ENCODE data around the gene ISCU.

Gene ISCU

GRCh38 chr12:108562348-108563135 is at the start of gene ISCU:
TSS of gene ISCU (plus strand) at chr12:108562596. CDS start at chr12:108562623, 27 bp downstream.
- peak; percentile 96 for DNase-seq

DNA sequence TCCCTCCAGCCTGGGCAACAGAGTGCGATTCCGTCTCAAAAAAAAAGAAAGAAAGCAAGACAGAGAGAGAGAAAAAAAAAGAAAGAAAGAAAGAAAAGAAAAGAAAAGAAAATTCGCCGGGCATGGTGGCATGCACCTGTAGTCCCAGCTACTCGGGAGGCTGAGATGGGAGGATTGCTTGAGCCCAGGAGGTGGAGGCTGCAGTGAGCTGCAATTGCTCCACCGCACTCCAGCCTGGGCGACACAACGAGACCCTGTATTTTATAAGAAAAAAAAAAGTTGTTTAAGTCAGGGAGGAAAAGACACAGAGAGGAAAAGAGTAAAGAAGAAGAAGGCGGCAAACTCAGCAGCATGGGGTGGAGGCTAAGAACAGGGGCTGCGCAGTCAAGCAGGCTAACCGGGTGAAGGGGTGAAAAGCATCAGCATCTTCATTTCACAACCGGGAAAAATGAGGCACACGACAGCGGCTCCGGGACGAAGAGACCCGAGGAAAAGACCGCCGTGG is 47.9 kb upstream of the ISCU start:
- no peak for DNase-seq

GRCh38 chr12:108514973-108515814 is 47.2 kb upstream of the ISCU start, which contains the start of gene FICD:
TSS of gene FICD (plus strand) at chr12:108515277. CDS start at chr12:108516973, 1,696 bp downstream.
- peak; percentile 99 for DNase-seq

- no peak for DNase-seq
Measured at GRCh38 chr12:108515916-108516315, 46.5 kb upstream of the ISCU start.

GRCh38 chr12:108516511-108517275 is 45.7 kb upstream of the ISCU start:
- DNase-seq, result peak; percentile 7

- DNase-seq, result no peak
Measured at GRCh38 chr12:108517288-108518100, 44.9 kb upstream of the ISCU start.

DNA sequence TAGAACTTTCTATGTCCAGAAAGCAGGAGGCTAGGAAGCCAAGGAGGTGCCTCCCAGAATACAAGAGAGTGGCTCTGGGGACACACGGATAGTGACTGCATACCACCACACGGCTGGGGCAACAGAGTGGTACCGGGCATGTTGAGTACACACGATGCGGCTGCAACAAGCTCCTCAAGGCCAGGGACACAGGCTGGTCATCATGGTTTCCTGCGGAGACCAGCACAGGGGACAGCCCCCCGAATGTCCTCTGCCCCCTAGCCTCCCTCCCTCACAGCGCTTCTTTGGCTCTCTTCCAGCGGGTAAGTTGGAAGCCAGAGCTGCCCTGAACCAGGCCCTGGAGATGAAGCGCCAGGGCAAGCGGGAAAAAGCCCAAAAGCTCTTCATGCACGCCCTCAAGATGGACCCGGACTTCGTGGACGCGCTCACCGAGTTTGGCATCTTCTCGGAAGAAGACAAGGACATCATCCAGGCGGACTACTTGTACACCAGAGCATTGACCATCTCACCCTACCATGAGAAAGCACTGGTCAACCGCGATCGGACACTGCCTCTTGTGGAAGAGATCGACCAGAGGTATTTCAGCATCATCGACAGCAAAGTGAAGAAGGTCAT is 44.2 kb upstream of the ISCU start:
- no peak for DNase-seq

- DNase-seq, result no peak
Measured at GRCh38 chr12:108518716-108519496, 43.5 kb upstream of the ISCU start.

- no peak for DNase-seq
Measured at GRCh38 chr12:108519558-108519957, 42.8 kb upstream of the ISCU start.

GRCh38 chr12:108523365-108523764 is 39.0 kb upstream of the ISCU start:
- DNase-seq, result no peak

- no peak for DNase-seq
Measured at GRCh38 chr12:108525681-108526080, 36.7 kb upstream of the ISCU start.

GRCh38 chr12:108526482-108527165 is 35.8 kb upstream of the ISCU start:
- DNase-seq, result no peak

DNA sequence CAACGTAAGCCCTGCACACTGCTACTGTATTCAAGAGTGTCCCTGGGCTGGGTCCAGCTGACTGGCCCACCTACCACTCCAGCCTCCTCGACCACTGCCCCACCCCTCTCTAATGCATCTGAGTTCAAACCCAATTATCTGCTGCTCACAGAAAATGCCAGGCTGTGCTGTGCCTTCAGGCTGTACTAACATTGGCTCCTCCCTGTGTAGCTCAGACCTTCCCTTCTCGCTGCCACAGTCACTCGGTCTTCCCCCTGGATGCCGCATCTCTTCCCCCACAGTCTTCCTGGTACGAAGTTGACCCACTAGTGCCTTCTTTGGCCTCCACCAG is 35.3 kb upstream of the ISCU start:
- DNase-seq, result no peak

DNA sequence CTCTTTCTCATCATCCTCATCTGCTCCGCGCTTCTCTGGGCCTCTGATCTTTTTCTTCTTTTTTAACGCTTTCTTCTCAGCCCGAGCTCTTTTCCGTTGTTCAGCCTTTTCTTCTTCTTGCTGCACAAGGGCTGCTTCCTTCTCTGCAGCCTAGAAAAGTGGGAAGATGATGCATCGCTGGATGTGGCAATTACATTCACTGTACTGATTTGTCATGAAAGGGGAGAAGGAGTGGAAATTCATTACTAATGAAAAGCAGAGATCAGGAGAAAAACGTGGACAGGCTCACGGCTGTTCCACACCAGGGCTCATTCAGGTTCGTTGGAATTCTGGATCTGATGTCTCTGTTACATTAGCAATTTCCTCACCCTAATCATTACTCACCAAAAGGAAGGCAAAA is 32.2 kb upstream of the ISCU start:
- DNase-seq, result no peak

GRCh38 chr12:108531929-108532848 is 30.2 kb upstream of the ISCU start:
- peak; percentile 30 for DNase-seq

- no peak for DNase-seq
Measured at GRCh38 chr12:108538146-108538545, 24.2 kb upstream of the ISCU start.

DNA sequence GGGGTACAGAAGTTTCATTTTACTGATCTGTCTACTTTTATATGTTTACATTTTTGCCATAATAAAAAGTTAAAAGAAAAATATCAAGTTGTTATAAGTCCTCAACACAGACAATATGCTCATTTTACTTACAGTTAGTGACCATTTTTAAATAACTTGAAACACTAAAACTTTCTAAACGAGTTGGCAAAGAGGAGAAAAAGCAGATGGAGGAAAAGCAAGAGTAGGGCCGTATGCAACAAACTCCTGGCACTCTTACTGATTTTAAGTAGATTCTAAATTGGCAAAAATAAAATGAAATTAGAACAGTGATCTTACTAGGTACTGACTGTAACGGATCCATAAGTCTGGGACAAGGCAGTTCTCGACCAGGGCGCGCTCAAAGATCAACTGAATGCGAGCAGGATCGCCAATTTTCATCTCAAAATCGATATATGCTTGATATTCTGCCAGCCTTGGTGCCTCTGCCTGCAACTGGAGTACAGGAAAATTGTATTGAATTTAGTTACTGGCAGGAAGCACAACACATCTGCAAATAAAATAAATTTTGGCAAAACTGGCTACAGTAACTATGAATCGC is 23.7 kb upstream of the ISCU start:
- no peak for DNase-seq

- no peak for DNase-seq
Measured at GRCh38 chr12:108542320-108542719, 20.1 kb upstream of the ISCU start.

DNA sequence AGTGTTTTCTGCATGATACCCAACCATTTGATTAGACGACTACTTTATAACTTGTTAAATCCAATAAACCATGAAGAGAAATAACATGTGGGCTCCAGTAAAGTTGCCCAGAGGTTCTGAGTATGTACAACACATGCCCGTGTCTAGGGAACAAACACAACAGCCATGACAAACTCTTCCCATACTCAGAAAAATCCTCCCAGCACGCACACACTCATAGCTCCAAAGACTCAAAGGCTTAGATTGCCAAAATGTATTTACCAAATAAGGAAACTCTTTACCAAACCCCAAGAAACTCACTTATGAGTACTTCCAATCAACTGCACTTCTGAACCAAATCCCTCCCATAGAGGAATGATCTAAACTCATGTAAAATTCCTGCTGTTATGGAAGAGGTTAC is 18.7 kb upstream of the ISCU start:
- no peak for DNase-seq
